ENCODE data around the gene KCTD18. TPM values are rescaled to one million over a fixed set of nuclear protein-coding genes. Genes with fewer than 3 reads are reported as not detected.
A peak's percentile ranks its signal among the peaks of the same experiment; 100 is the strongest.

Gene KCTD18
- total RNA-seq, 1 donor: 33.7 TPM

DNA sequence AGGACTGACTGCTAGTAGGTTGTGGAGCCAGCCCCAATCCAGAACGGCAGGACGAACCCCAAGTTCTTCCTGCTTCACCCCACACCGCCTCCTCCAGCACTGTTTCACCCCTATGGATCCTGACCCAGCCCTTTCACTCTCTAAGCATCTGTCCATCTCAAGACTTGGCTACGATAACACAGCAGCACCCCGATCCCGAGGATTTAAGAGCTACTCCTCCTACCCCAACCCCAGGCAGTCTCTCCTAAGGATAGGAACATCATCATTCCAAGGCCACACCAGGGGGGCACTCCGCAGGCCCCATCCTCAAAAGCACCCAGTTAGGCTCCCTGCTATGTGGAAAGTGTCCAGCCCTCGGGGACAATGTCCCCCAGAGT lies 645 bp downstream of the KCTD18 start:
- peak; percentile 55 for DNase-seq (ENCODE audit: insufficient read length, low spot score, missing footprints)
- H3K4me2 ChIP-seq (ENCODE audit: insufficient read depth, low read length): peak overlapping the region; percentile 89
- peak overlapping the region; percentile 83 for H2AFZ ChIP-seq (ENCODE audit: low read length)
- H3K9me3 ChIP-seq (ENCODE audit: low read depth, low read length): no peaks in the 10 kb centered on the region
- no peaks in the 10 kb centered on the region for H3K36me3 ChIP-seq (ENCODE audit: insufficient read depth, low read length)
- peaks cover 17% of the 10 kb centered on the region for H3K79me2 ChIP-seq (ENCODE audit: insufficient read depth, low read length)
- peaks cover 21% of the 10 kb centered on the region for H3K27me3 ChIP-seq (ENCODE audit: insufficient read depth, low read length)
- peak overlapping the region; percentile 31 for H3K27ac ChIP-seq (ENCODE audit: low read depth, low read length)
- peak overlapping the region; percentile 87 for H3K4me3 ChIP-seq (ENCODE audit: insufficient read depth, low read length)
- H3K4me1 ChIP-seq (ENCODE audit: insufficient read depth, low read length): peaks cover 11% of the 10 kb centered on the region
- no peaks in the 10 kb centered on the region for H4K20me1 ChIP-seq (ENCODE audit: insufficient read depth, low read length)
- TF ChIP-seq, protein P1, sequence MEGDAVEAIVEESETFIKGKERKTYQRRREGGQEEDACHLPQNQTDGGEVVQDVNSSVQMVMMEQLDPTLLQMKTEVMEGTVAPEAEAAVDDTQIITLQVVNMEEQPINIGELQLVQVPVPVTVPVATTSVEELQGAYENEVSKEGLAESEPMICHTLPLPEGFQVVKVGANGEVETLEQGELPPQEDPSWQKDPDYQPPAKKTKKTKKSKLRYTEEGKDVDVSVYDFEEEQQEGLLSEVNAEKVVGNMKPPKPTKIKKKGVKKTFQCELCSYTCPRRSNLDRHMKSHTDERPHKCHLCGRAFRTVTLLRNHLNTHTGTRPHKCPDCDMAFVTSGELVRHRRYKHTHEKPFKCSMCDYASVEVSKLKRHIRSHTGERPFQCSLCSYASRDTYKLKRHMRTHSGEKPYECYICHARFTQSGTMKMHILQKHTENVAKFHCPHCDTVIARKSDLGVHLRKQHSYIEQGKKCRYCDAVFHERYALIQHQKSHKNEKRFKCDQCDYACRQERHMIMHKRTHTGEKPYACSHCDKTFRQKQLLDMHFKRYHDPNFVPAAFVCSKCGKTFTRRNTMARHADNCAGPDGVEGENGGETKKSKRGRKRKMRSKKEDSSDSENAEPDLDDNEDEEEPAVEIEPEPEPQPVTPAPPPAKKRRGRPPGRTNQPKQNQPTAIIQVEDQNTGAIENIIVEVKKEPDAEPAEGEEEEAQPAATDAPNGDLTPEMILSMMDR (IDR thresholded peaks at IDR 0.05; ENCODE audit: extremely low read depth, low read depth, low read length): no peak

DNA sequence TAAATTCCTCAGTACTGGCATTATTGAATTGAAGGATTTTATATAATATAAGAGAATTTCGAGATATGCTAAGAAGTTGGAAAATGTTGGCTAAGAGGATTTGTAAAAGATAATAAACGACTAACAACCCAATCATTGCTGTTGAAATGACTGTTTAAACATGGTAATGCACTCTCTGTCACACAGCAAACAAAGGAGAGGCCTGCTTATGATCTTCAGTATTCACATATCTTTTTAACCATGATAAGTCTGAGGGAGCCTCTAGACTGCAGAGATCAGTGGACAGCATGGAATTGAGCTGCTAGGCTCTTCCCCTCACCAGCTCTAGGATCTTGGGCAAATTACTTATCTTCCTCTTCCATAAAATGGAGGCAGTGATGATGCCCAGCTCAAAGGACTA lies 2.7 kb downstream of the KCTD18 start:
- Histone ChIP-seq H3K36me3 (ENCODE audit: insufficient read depth, low read length) (peaks cover 4% of the 10 kb centered on the region), H2AFZ (ENCODE audit: low read length) (no peak overlapping the region), H3K4me2 (ENCODE audit: insufficient read depth, low read length) (no peak overlapping the region), H3K4me3 (ENCODE audit: insufficient read depth, low read length) (no peak overlapping the region), H3K27ac (ENCODE audit: low read depth, low read length) (no peak overlapping the region), H3K27me3 (ENCODE audit: insufficient read depth, low read length) (peaks cover 3% of the 10 kb centered on the region), H3K79me2 (ENCODE audit: insufficient read depth, low read length) (peaks cover 25% of the 10 kb centered on the region), H3K9me3 (ENCODE audit: low read depth, low read length) (no peaks in the 10 kb centered on the region), H4K20me1 (ENCODE audit: insufficient read depth, low read length) (no peaks in the 10 kb centered on the region), H3K4me1 (ENCODE audit: insufficient read depth, low read length) (peaks cover 11% of the 10 kb centered on the region)
- TF ChIP-seq, protein P1 (IDR thresholded peaks at IDR 0.05; ENCODE audit: extremely low read depth, low read depth, low read length): no peak
- DNase-seq (ENCODE audit: insufficient read length, low spot score, missing footprints): no peak

DNA sequence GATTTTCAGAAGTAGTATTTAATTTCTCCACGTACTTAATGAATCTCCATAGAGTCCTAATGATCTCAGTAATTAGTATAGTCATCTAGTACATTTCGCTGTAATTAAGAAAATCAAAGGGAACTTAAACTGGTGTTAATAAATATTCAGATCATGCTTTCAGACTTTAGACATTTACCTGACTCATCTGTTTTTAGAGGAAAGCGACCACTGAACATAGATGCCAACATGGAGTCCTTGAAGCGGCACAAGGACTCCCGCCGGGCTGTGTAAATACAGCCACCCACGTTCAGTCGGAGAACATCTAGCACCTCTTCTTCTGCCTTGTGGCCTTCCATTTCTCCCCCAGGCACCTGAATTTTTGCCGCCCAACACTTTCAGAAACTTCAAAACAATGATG lies 3.2 kb downstream of the KCTD18 start:
- Histone ChIP-seq H2AFZ (ENCODE audit: low read length) (no peak overlapping the region), H3K4me3 (ENCODE audit: insufficient read depth, low read length) (no peak overlapping the region), H4K20me1 (ENCODE audit: insufficient read depth, low read length) (no peaks in the 10 kb centered on the region)

DNA sequence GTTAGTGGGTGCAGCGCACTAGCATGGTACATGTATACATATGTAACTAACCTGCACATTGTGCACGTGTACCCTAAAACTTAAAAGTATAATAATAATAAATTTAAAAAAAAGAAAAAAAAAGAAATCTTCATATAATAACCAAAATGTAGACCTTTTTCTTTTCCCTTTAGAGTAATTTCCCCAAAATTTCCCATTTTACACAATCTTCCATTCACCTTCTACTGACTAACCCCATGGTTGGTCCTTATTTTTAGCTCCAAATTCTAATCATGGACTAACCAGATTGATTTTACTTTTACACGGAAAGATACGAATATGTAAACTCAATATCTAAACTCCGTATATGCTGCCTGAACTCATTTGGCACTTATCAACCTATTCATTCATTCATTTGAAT lies 7.7 kb downstream of the KCTD18 start:
- H3K4me3 ChIP-seq (ENCODE audit: insufficient read depth, low read length): no peak overlapping the region
- peaks cover 8% of the 10 kb centered on the region for H3K79me2 ChIP-seq (ENCODE audit: insufficient read depth, low read length)
- no peaks in the 10 kb centered on the region for H3K4me1 ChIP-seq (ENCODE audit: insufficient read depth, low read length)
- DNase-seq (ENCODE audit: insufficient read length, low spot score, missing footprints): no peak
- TF ChIP-seq, protein P1 (IDR thresholded peaks at IDR 0.05; ENCODE audit: extremely low read depth, low read depth, low read length): no peak
- H3K27me3 ChIP-seq (ENCODE audit: insufficient read depth, low read length): no peaks in the 10 kb centered on the region
- no peak overlapping the region for H2AFZ ChIP-seq (ENCODE audit: low read length)
- no peaks in the 10 kb centered on the region for H4K20me1 ChIP-seq (ENCODE audit: insufficient read depth, low read length)
- no peak overlapping the region for H3K4me2 ChIP-seq (ENCODE audit: insufficient read depth, low read length)
- no peaks in the 10 kb centered on the region for H3K9me3 ChIP-seq (ENCODE audit: low read depth, low read length)
- peaks cover 4% of the 10 kb centered on the region for H3K36me3 ChIP-seq (ENCODE audit: insufficient read depth, low read length)
- no peak overlapping the region for H3K27ac ChIP-seq (ENCODE audit: low read depth, low read length)

More for the DNA sequence above, 3.2 kb downstream of the KCTD18 start:
- H3K4me1 ChIP-seq (ENCODE audit: insufficient read depth, low read length): peaks cover 11% of the 10 kb centered on the region
- no peak overlapping the region for H3K27ac ChIP-seq (ENCODE audit: low read depth, low read length)
- H3K9me3 ChIP-seq (ENCODE audit: low read depth, low read length): no peaks in the 10 kb centered on the region
- no peak for DNase-seq (ENCODE audit: insufficient read length, low spot score, missing footprints)
- peaks cover 25% of the 10 kb centered on the region for H3K79me2 ChIP-seq (ENCODE audit: insufficient read depth, low read length)
- peaks cover 4% of the 10 kb centered on the region for H3K36me3 ChIP-seq (ENCODE audit: insufficient read depth, low read length)
- no peak overlapping the region for H3K4me2 ChIP-seq (ENCODE audit: insufficient read depth, low read length)
- TF ChIP-seq, protein P1 (IDR thresholded peaks at IDR 0.05; ENCODE audit: extremely low read depth, low read depth, low read length): no peak
- H3K27me3 ChIP-seq (ENCODE audit: insufficient read depth, low read length): no peaks in the 10 kb centered on the region
